K562 (cell line): ENCODE measurements around the gene TMEM209. TPM values are rescaled to one million over a fixed set of nuclear protein-coding genes. Genes with fewer than 3 reads are reported as not detected.

ENCODE experiments used
- ATAC-seq: fragments of 200-7000 bp; cut with Tn5 transposase; 3 replicates; pipeline ENCODE4 v1.9.1; 2020; ENCODE audit warnings: moderate library complexity
- BruUV-seq: library from RNA; stranded (reverse); fragments of 400-500 nt; replicated peaks from 2 replicates; lab custom pipeline; 2021; lab: Mats Ljungman, UMichigan
- CTCF ChIA-PET: fragments of 300-600 bp; formaldehyde crosslinking; extraction: SDS; loops from one replicate; lab custom pipeline; 2021; ENCODE audit warnings: low intra/inter-chr PET ratio; lab: Yijun Ruan, JAX
- POLR2A ChIA-PET: fragments of 300-600, 350-650 bp; sonication (Branson Sonifier 250); formaldehyde crosslinking; extraction: SDS; loops from one replicate; lab custom pipeline; 2021; ENCODE audit warnings: antibody characterized with exemption, inconsistent platforms; lab: Yijun Ruan, JAX
- DNase-seq, 4 experiments: peaks; one replicate each; pipeline versions ENCODE4 v3.0.0 to v3.0.0-alpha.2; 2011 to 2018; ENCODE audit warnings: low spot score in 3 of 4, mixed read lengths in 3 of 4; ENCODE audit errors: extremely low read depth in 1 of 4
- FAIRE-seq: peaks from 2 replicates; lab custom pipeline; 2011; peaks lifted over from hg19 to GRCh38; lab: Jason Lieb, UNC
- H2AFZ ChIP-seq: 2 replicates; pipeline ENCODE4 v1.6.0; 2011; ENCODE audit warnings: low read depth, low read length, control low read depth, inconsistent platforms
- H3K27ac ChIP-seq: fragments of 200-600 bp; 3 replicates; pipeline ENCODE4 v1.8.0; 2011; ENCODE audit warnings: low read depth, mild to moderate bottlenecking, control low read depth, inconsistent platforms, low read length, moderate library complexity, mixed read lengths; ENCODE audit errors: extremely low read depth
- H3K27me3 ChIP-seq, 2 experiments: fragments of 300-600 bp in 1 of 2; 2 replicates in 1 of 2; 3 replicates in 1 of 2; pipeline versions ENCODE4 v1.6.0 to v1.8.0; 2011; ENCODE audit warnings: inconsistent platforms in 2 of 2, low read length in 2 of 2, mild to moderate bottlenecking in 1 of 2, mixed read lengths in 1 of 2, moderate library complexity in 1 of 2; ENCODE audit not compliant: control insufficient read depth in 2 of 2, insufficient read depth in 2 of 2
- H3K36me3 ChIP-seq: fragments of 300-600 bp; 3 replicates; pipeline ENCODE4 v1.8.0; 2011; ENCODE audit warnings: mild to moderate bottlenecking, low read length, inconsistent platforms; ENCODE audit not compliant: control insufficient read depth, insufficient read depth
- H3K4me1 ChIP-seq, 2 experiments: fragments of 200-600 bp in 1 of 2; replicated peaks in 1 of 2; 2 replicates in 1 of 2; 3 replicates in 1 of 2; pipeline versions ENCODE4 v1.5.1 to v1.8.0; 2011; ENCODE audit warnings: inconsistent platforms in 2 of 2, low read length in 2 of 2, mild to moderate bottlenecking in 1 of 2, mixed read lengths in 1 of 2, moderate library complexity in 1 of 2; ENCODE audit not compliant: control insufficient read depth in 2 of 2, insufficient read depth in 2 of 2
- H3K4me2 ChIP-seq: 2 replicates; pipeline ENCODE4 v1.6.1; 2011; ENCODE audit warnings: low read length, control low read depth, inconsistent platforms, mixed read lengths; ENCODE audit not compliant: insufficient read depth
- H3K4me3 ChIP-seq: fragments of 200-600 bp; sonication (generic), shearing (Covaris generic); 2 replicates; pipeline ENCODE4 v1.5.1; 2016; ENCODE audit warnings: control low read depth, inconsistent platforms
- H3K79me2 ChIP-seq: fragments of 200-600 bp; 3 replicates; pipeline ENCODE4 v1.8.0; 2011; ENCODE audit warnings: low read length, inconsistent platforms; ENCODE audit not compliant: control insufficient read depth, insufficient read depth
- H3K9ac ChIP-seq, 2 experiments: 2 replicates each; pipeline versions ENCODE4 v1.6.0 to v1.6.1; 2011; ENCODE audit warnings: low read depth in 2 of 2, low read length in 2 of 2, control low read depth in 1 of 2, inconsistent platforms in 1 of 2, mild to moderate bottlenecking in 1 of 2, mixed read lengths in 1 of 2; ENCODE audit not compliant: insufficient read depth in 1 of 2
- H3K9me1 ChIP-seq: one replicate; pipeline ENCODE4 v1.6.0; 2011; ENCODE audit warnings: inconsistent platforms, mild to moderate bottlenecking, low read length, moderate library complexity; ENCODE audit not compliant: control insufficient read depth, insufficient read depth
- H3K9me3 ChIP-seq: replicated peaks from 2 replicates; pipeline ENCODE4 v1.5.1; 2011; ENCODE audit warnings: low read depth, low read length, inconsistent platforms; ENCODE audit not compliant: control insufficient read depth, insufficient read depth
- H4K20me1 ChIP-seq: replicated peaks from 2 replicates; pipeline ENCODE4 v1.6.1; 2011; ENCODE audit warnings: low read length, inconsistent platforms, mixed read lengths; ENCODE audit not compliant: control insufficient read depth, insufficient read depth
- MIER1 ChIP-seq: fragments of 450-650 bp; IDR thresholded peaks from 2 replicates; pipeline ENCODE4 v1.6.1; 2016; ENCODE audit warnings: antibody characterized with exemption, mild to moderate bottlenecking, low read depth
- RAD21 ChIP-seq, 2 experiments: fragments of 250-450 bp in 1 of 2; fragments of 450-650 bp in 1 of 2; sonication (Bioruptor Pico) in 1 of 2; formaldehyde crosslinking in 1 of 2; IDR thresholded peaks in 1 of 2; conservative IDR thresholded peaks in 1 of 2; 2 replicates each; pipeline versions ENCODE4 v1.4.0 to v1.8.0; 2020 to 2022; ENCODE audit warnings: mild to moderate bottlenecking in 2 of 2, moderate library complexity in 1 of 2
- RBM25 ChIP-seq: fragments of 200-400 bp; formaldehyde crosslinking; IDR thresholded peaks from 2 replicates; pipeline ENCODE4 v1.6.1; 2018; ENCODE audit warnings: low read length, low read depth, moderate library complexity; ENCODE audit not compliant: severe bottlenecking
- SAP30 ChIP-seq: fragments of 200-600 bp; sonication (generic); IDR thresholded peaks from 2 replicates; pipeline ENCODE4 v1.6.1; 2012; ENCODE audit warnings: borderline replicate concordance, low read depth, mild to moderate bottlenecking, moderate library complexity, low read length, control low read depth, inconsistent platforms; ENCODE audit not compliant: insufficient read depth, poor library complexity, severe bottlenecking
- SMARCB1 ChIP-seq: IDR thresholded peaks from 2 replicates; pipeline ENCODE4 v1.6.1; 2011; ENCODE audit warnings: improper control_type of control experiment, low read depth; ENCODE audit not compliant: insufficient read length
- TAF1 ChIP-seq: IDR thresholded peaks from 2 replicates; pipeline ENCODE4 v1.6.1; 2011; ENCODE audit warnings: mild to moderate bottlenecking, low read length, moderate library complexity; ENCODE audit not compliant: insufficient read depth, control insufficient read depth, severe bottlenecking; ENCODE audit errors: extremely low read depth
- TEAD2 ChIP-seq: fragments of 450-650 bp; IDR thresholded peaks from 2 replicates; pipeline ENCODE4 v1.6.1; 2016; ENCODE audit warnings: missing genetic modification characterization, control low read depth, missing compliant biosample characterization
- ZNF12 ChIP-seq: sonication (generic); formaldehyde crosslinking; IDR thresholded peaks from 2 replicates; pipeline ENCODE4 v1.4.0; 2020; ENCODE audit warnings: mild to moderate bottlenecking, missing genetic modification reagents
- ZNF134 ChIP-seq: fragments of 250-450 bp; sonication (Bioruptor Pico); conservative IDR thresholded peaks from 2 replicates; pipeline ENCODE4 v1.4.0; 2020
- WGBS: fragments of 100-300 bp; shearing (Covaris generic); methylation state at CpG from one replicate; pipeline ENCODE4 v1.1.6; 2016; ENCODE audit warnings: low coverage, mixed read lengths; ENCODE audit not compliant: insufficient coverage; ENCODE audit errors: missing lambda C conversion rate; 5-methylcytosine and 5-hydroxymethylcytosine counted together
- in situ Hi-C: fragments of 300-500 bp; cut with MboI; formaldehyde crosslinking; loops from 4 replicates; pipeline ENCODE4 v1.15.0; 2018; ENCODE audit warnings: inconsistent platforms, mixed read lengths
- intact Hi-C: fragments of 100-400 bp; cut with micrococcal nuclease; formaldehyde crosslinking; loops from 2 replicates; pipeline ENCODE4 v1.14.2; 2022
- polyA plus RNA-seq, 8 experiments: library from polyadenylated mRNA; depleted of rRNA in 4 of 8; stranded (reverse) in 5 of 8; unstranded in 3 of 8; fragments of >200 nt; fragmentation: Nextera tagmentation in 2 of 8; fragmentation: Illumina TruSeq in 1 of 8; extraction: Ambion mirVana in 2 of 8; extraction: Trizol in 1 of 8; gene quantifications; 2 replicates each; pipeline versions ENCODE4 v1.2.1 to v1.2.3, GENCODE V29; 2011 to 2014; ENCODE audit warnings: inconsistent platforms in 1 of 8, missing spikeins in 1 of 8
- total RNA-seq, 7 experiments: library from RNA; depleted of rRNA in 6 of 7; stranded (reverse); fragments of >200 nt in 6 of 7; fragmentation: Illumina TruSeq in 2 of 7; extraction: Trizol in 2 of 7; gene quantifications; 2 replicates each; pipeline versions ENCODE4 v1.2.1 to v1.2.3, GENCODE V29; 2011 to 2021; ENCODE audit warnings: low replicate concordance in 1 of 7
- TF ChIP-seq, protein P1 (sequence below): sonication (generic); formaldehyde crosslinking; IDR thresholded peaks from 2 replicates; pipeline ENCODE4 v1.8.0; 2022; ENCODE audit warnings: mild to moderate bottlenecking, missing genetic modification reagents
- TF ChIP-seq, protein P2 (sequence below): IDR thresholded peaks from 2 replicates; pipeline ENCODE4 v1.6.1; 2016; ENCODE audit warnings: missing genetic modification characterization, missing compliant biosample characterization

TMEM209 gene
- total and polyA plus RNA-seq, 9 of the 15 experiments (the other 6 are each of a cell fraction or from before 2014, with no cell fraction given), result 36.8 to 116 (median 76.6) TPM

DNA sequence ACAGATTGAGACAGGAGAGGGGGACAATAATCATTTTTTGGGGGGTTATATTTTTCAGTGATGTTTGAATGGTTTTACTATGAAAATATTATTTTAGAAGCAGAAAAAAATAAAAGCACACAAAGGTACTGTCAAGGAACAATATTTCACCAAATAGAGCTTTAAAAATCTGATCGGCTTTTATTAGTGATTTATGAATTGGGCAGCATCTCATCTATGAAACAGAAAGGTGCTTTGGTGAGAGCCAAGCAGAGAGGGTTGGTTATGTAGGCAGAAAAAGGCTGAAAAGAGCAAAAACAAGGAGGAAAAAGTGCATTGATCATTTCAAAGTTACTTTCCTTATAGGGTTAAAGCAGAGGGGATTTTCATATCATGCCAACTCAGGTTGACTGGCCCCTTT lies 35.0 kb upstream of the TMEM209 start:
- TF ChIP-seq RBM25 (no peak), SAP30 (no peak), RAD21 (CRISPR knock-in tag; conservative IDR thresholded peaks at IDR 0.05 in 1 of 2, IDR thresholded peaks at IDR 0.05 in 1 of 2) (no peak), MIER1 (no peak), ZNF12 (CRISPR knock-in tag) (no peak), ZNF134 (CRISPR knock-in tag) (no peak), TAF1 (no peak), TEAD2 (tag) (no peak), SMARCB1 (no peak)
- TF ChIP-seq, protein P1, sequence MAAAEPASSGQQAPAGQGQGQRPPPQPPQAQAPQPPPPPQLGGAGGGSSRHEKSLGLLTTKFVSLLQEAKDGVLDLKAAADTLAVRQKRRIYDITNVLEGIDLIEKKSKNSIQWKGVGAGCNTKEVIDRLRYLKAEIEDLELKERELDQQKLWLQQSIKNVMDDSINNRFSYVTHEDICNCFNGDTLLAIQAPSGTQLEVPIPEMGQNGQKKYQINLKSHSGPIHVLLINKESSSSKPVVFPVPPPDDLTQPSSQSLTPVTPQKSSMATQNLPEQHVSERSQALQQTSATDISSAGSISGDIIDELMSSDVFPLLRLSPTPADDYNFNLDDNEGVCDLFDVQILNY (CRISPR knock-in tag), result no peak
- TF ChIP-seq, protein P2, sequence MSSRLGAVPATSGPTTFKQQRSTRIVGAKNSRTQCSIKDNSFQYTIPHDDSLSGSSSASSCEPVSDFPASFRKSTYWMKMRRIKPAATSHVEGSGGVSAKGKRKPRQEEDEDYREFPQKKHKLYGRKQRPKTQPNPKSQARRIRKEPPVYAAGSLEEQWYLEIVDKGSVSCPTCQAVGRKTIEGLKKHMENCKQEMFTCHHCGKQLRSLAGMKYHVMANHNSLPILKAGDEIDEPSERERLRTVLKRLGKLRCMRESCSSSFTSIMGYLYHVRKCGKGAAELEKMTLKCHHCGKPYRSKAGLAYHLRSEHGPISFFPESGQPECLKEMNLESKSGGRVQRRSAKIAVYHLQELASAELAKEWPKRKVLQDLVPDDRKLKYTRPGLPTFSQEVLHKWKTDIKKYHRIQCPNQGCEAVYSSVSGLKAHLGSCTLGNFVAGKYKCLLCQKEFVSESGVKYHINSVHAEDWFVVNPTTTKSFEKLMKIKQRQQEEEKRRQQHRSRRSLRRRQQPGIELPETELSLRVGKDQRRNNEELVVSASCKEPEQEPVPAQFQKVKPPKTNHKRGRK (tag), result no peak
- TF ChIP-seq, all 486 proteins: peak for 0
- Histone ChIP-seq H3K79me2 (no peaks in the 10 kb centered on the region), H3K4me1 (peaks cover 0 to 10% of the 10 kb centered on the region in 2 experiments; a peak in 2 of 5 replicates), H3K9me1 (no peaks in the 10 kb centered on the region), H4K20me1 (no peaks in the 10 kb centered on the region), H3K4me2 (no peak overlapping the region), H3K27me3 (0 out of 5 replicates have a peak, but pooled peaks cover 0 to 3% of the 10 kb centered on the region in 2 experiments), H3K4me3 (no peak overlapping the region), H3K9ac (no peak overlapping the region), H3K9me3 (no peaks in the 10 kb centered on the region), H3K36me3 (no peaks in the 10 kb centered on the region), H3K27ac (no peak overlapping the region), H2AFZ (no peak overlapping the region)
- FAIRE-seq, result no peak
- WGBS, result 67% methylated on average over 1 of the region's 1 CpG
- intact Hi-C loops (loop anchor here (5.0 to 10.0 kb wide), 3 partner anchors 245 to 595 kb away; no protein-coding TSS in a partner anchor), in situ Hi-C loops (no loop called here)
- BruUV-seq, result no TSS peak
- DNase-seq, result no peak
- no peak for ATAC-seq
- ChIA-PET POLR2A (interaction anchor here (0.6 to 1.8 kb wide), 5 partner anchors 8 to 170 kb away, joined by 3 to 10 read pairs (median 3); partner anchors contain the start of gene KLHDC10), CTCF (no interaction called here)
